Activated CD4-positive, alpha-beta T cell treated with anti-CD3 and anti-CD28 coated beads, Interleukin-2, amount 10 ng/mL, durations not matched to agents 24 days and 14 days (primary cell): ENCODE data around the gene DBNDD2. TPM values are rescaled to one million over a fixed set of nuclear protein-coding genes. Genes with fewer than 3 reads are reported as not detected.

Experiments used
- DNase-seq: peaks from one replicate; pipeline ENCODE4 v3.0.0; 2022
- H3K27ac Mint-ChIP-seq: one replicate; pipeline ENCODE4 v1.8.0; 2022; ENCODE audit warnings: mild to moderate bottlenecking, mixed read lengths
- H3K27me3 Mint-ChIP-seq: one replicate; pipeline ENCODE4 v1.8.0; 2022; ENCODE audit warnings: mixed read lengths
- H3K36me3 Mint-ChIP-seq: one replicate; pipeline ENCODE4 v1.8.0; 2022; ENCODE audit warnings: low read depth, mild to moderate bottlenecking, mixed read lengths
- H3K4me1 Mint-ChIP-seq: one replicate; pipeline ENCODE4 v1.8.0; 2021; ENCODE audit warnings: mixed read lengths
- H3K4me3 Mint-ChIP-seq: one replicate; pipeline ENCODE4 v1.8.0; 2022; ENCODE audit warnings: mild to moderate bottlenecking, moderate library complexity, mixed read lengths
- H3K9me3 Mint-ChIP-seq: one replicate; pipeline ENCODE4 v1.8.0; 2021; ENCODE audit warnings: mixed read lengths
- intact Hi-C: fragments of 100-400 bp; cut with micrococcal nuclease; formaldehyde crosslinking; loops from one replicate; pipeline ENCODE4 v1.15.1; 2023
- total RNA-seq: library from RNA; stranded (reverse); gene quantifications from 2 replicates; pipeline ENCODE4 v1.2.3, GENCODE V29; 2022

Gene DBNDD2
- total RNA-seq, 1 donor from 2014 or later = 19.9 TPM

GRCh38 chr20:45395114-45395415, 13.0 kb upstream of the DBNDD2 start:
- Mint-ChIP-seq H3K9me3 (no peaks in the 10 kb centered on the region), H3K27me3 (peaks cover 2% of the 10 kb centered on the region), H3K4me3 (no peak overlapping the region), H3K4me1 (peaks cover 2% of the 10 kb centered on the region), H3K36me3 (peaks cover 4% of the 10 kb centered on the region), H3K27ac (no peak overlapping the region)
- DNase-seq = no peak
- intact Hi-C loops = no loop called here

DNA sequence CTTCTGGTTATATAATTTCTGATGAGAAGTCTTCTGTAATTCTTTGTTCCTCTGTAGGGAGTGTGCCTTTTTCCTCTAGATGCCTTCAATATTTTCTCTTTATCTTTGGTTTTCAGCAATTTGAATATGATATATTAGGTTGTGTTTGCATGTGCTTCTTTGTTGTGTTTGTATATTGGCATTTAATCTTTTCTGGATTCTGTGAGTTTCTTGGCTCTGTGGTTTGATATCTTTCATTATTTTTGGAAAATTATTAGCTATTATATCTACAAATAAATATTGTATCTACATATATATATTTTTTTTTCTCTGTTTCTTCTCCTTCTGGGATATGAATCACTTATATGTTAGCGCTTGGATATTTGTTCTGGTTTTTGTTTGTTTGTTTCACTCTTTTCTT, 9.1 kb upstream of the DBNDD2 start:
- Mint-ChIP-seq H3K9me3 (peaks cover 13% of the 10 kb centered on the region), H3K4me1 (no peaks in the 10 kb centered on the region), H3K36me3 (peaks cover 16% of the 10 kb centered on the region), H3K4me3 (no peak overlapping the region), H3K27me3 (peaks cover 7% of the 10 kb centered on the region), H3K27ac (no peak overlapping the region)
- DNase-seq = no peak
- intact Hi-C loops = no loop called here

DNA sequence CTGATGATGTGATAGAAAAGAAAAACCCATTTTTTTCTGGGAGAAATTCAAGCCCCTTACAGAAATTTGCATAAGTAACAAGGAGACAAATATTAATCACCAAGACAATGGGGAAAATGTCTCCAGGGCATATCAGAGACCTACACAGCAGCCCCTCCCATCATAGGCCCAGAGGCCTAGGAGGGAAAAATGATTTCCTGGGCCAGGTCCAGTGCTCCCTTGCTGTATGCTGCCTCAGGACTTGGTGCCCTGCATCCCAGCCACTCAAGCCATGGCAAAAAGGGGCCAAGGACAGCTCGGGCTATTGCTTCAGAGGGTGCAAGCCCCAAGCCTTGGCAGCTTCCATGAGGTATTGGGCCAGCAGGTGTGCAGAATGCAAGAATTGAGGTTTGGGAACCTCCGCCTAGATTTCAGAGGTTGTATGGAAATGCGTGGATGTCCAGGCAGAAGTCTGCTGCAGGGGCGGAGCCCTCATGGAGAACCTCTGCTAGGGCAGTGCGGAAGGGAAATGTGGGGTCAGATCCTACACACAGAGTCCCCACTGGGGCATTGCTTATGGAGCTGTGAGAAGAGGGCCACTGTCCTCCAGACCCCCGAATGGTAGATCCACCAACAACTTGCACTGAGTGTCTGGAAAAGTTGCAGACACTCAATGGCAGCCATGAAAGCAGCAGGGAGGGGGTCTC, 7.6 kb upstream of the DBNDD2 start:
- H3K9me3 Mint-ChIP-seq = peaks cover 13% of the 10 kb centered on the region
- peaks cover 5% of the 10 kb centered on the region for H3K4me1 Mint-ChIP-seq
- no peak for DNase-seq
- no peak overlapping the region for H3K27ac Mint-ChIP-seq
- intact Hi-C loops = no loop called here
- no peak overlapping the region for H3K4me3 Mint-ChIP-seq
- peaks cover 16% of the 10 kb centered on the region for H3K36me3 Mint-ChIP-seq
- H3K27me3 Mint-ChIP-seq = peaks cover 13% of the 10 kb centered on the region

DNA sequence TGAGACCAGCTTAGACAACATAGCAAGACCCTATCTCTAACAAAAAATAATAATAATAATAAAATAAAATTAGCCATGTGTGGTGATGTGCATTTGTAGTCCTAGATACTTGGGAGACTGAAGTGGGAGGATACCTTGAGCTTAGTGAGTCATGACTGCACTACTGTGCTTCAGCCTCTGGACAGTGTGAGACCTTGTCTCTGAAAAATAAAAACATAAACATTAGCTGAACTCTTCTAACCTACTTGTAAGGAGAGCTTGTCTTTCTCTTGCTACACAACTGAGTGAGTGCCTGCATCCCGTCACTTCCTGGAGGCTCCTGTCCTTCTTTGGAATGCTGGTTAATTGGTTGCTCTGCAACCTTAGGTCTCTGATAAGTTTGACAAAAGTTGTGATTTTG, 5.1 kb upstream of the DBNDD2 start:
- H3K9me3 Mint-ChIP-seq = peaks cover 13% of the 10 kb centered on the region
- intact Hi-C loops = no loop called here

DNA sequence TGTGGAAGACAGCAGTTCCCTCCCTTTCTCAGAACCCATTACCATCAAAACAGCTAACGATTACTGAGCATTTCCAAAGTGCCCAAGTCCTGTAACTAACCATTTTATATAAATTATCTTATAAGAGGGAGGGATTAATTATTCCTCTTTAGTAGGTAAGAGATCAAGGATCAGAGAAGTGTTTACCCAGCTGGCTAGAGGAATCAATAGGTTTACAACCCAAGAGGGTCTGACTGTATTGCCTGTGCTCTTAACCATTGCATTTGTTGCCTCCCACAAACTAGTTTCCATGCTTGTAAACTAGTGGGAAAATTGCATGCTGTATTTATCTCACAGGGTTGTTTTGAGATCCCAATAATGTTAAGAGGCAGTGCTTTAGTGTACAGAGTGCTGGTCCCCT, 3.7 kb upstream of the DBNDD2 start:
- H3K9me3 Mint-ChIP-seq = peaks cover 13% of the 10 kb centered on the region
- peaks cover 13% of the 10 kb centered on the region for H3K27me3 Mint-ChIP-seq
- peak overlapping the region; percentile 62 for H3K27ac Mint-ChIP-seq
- peaks cover 16% of the 10 kb centered on the region for H3K4me1 Mint-ChIP-seq
- H3K4me3 Mint-ChIP-seq = peak overlapping the region; percentile 70
- no peak for DNase-seq
- peaks cover 16% of the 10 kb centered on the region for H3K36me3 Mint-ChIP-seq
- intact Hi-C loops = no loop called here

More for the DNA sequence above, 5.1 kb upstream of the DBNDD2 start:
- Mint-ChIP-seq H3K4me3 (no peak overlapping the region), H3K36me3 (peaks cover 16% of the 10 kb centered on the region), H3K27ac (no peak overlapping the region), H3K4me1 (peaks cover 13% of the 10 kb centered on the region), H3K27me3 (peaks cover 13% of the 10 kb centered on the region)
- DNase-seq = no peak

- no peak for DNase-seq
- H3K36me3 Mint-ChIP-seq = peaks cover 15% of the 10 kb centered on the region
- intact Hi-C loops = loop anchor here (2.0 kb wide), 1 partner anchor 51 kb away; no protein-coding TSS in a partner anchor
- H3K9me3 Mint-ChIP-seq = peaks cover 13% of the 10 kb centered on the region
- H3K4me1 Mint-ChIP-seq = peaks cover 16% of the 10 kb centered on the region
- H3K27me3 Mint-ChIP-seq = peaks cover 13% of the 10 kb centered on the region
- H3K4me3 Mint-ChIP-seq = peak overlapping the region; percentile 79
- peak overlapping the region; percentile 56 for H3K27ac Mint-ChIP-seq
Measured at GRCh38 chr20:45405571-45406259, 2.4 kb upstream of the DBNDD2 start.

DNA sequence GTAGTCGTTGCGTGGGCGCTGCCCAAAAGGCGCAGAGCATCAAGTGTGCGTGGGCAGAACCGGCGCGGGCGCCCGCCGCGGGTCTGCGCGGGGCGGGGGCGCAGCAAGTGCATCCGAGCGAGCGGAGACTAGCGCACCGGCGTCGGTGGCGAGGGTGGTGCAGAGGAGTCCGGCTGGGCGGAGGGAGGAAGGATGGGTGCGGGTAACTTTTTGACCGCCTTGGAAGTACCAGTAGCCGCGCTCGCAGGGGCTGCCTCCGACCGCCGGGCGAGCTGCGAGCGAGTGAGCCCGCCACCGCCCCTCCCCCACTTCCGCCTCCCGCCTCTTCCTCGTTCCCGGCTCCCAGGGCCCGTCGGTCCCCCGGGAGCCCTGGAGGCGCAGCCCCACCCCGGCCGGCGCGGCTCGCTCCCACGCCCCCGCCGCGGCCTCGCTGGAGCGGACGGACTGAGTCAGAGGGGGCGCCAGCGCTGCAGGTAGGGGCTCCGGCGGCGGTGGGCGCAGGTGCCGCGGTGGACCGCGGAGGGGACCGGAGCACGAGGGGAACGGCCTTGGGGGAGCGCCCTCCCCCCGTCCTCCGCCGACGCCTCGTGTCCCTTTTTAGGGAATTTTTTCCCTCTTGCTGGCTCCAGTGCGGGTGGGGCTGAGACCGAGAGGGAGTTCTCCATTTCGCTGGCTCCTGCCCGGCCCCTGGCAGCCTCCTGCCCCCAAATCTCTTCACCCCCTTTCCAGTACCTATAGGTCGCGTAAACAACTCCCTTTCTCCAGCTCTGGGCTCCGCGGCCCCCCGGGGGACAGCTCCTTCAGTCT, 1.6 kb upstream of the DBNDD2 start:
- H3K27me3 Mint-ChIP-seq = peaks cover 13% of the 10 kb centered on the region
- intact Hi-C loops = loop anchor here (1.0 to 2.0 kb wide), 2 partner anchors 9 to 52 kb away; no protein-coding TSS in a partner anchor
- peak; percentile 82 for DNase-seq
- H3K27ac Mint-ChIP-seq = peak overlapping the region; percentile 76
- peaks cover 9% of the 10 kb centered on the region for H3K9me3 Mint-ChIP-seq
- H3K4me1 Mint-ChIP-seq = peaks cover 16% of the 10 kb centered on the region
- H3K36me3 Mint-ChIP-seq = peaks cover 15% of the 10 kb centered on the region
- H3K4me3 Mint-ChIP-seq = peak overlapping the region; percentile 81

GRCh38 chr20:45407067-45407745, 883 bp upstream of the DBNDD2 start:
- Mint-ChIP-seq H3K36me3 (peaks cover 11% of the 10 kb centered on the region), H3K4me3 (peak overlapping the region; percentile 81)
- intact Hi-C loops = loop anchor here (1.0 to 2.0 kb wide), 2 partner anchors 8 to 52 kb away; no protein-coding TSS in a partner anchor

GRCh38 chr20:45408646-45409213, 641 bp downstream of the DBNDD2 start:
- peaks cover 9% of the 10 kb centered on the region for H3K36me3 Mint-ChIP-seq
- no peaks in the 10 kb centered on the region for H3K9me3 Mint-ChIP-seq
- H3K27ac Mint-ChIP-seq = no peak overlapping the region
- no peak for DNase-seq
- H3K4me3 Mint-ChIP-seq = no peak overlapping the region
- peaks cover 16% of the 10 kb centered on the region for H3K4me1 Mint-ChIP-seq
- intact Hi-C loops = no loop called here
- peaks cover 9% of the 10 kb centered on the region for H3K27me3 Mint-ChIP-seq

More at GRCh38 chr20:45407067-45407745, 883 bp upstream of the DBNDD2 start:
- H3K27ac Mint-ChIP-seq = peak overlapping the region; percentile 76
- H3K27me3 Mint-ChIP-seq = peaks cover 13% of the 10 kb centered on the region
- H3K4me1 Mint-ChIP-seq = peaks cover 16% of the 10 kb centered on the region
- DNase-seq = no peak
- H3K9me3 Mint-ChIP-seq = peaks cover 3% of the 10 kb centered on the region

- no peak for DNase-seq
- intact Hi-C loops = no loop called here
- peaks cover 17% of the 10 kb centered on the region for H3K4me1 Mint-ChIP-seq
- H3K9me3 Mint-ChIP-seq = no peaks in the 10 kb centered on the region
- H3K36me3 Mint-ChIP-seq = peaks cover 9% of the 10 kb centered on the region
- H3K4me3 Mint-ChIP-seq = no peak overlapping the region
- H3K27me3 Mint-ChIP-seq = peaks cover 4% of the 10 kb centered on the region
- H3K27ac Mint-ChIP-seq = no peak overlapping the region
Measured at GRCh38 chr20:45409521-45410272, 1.6 kb downstream of the DBNDD2 start.

DNA sequence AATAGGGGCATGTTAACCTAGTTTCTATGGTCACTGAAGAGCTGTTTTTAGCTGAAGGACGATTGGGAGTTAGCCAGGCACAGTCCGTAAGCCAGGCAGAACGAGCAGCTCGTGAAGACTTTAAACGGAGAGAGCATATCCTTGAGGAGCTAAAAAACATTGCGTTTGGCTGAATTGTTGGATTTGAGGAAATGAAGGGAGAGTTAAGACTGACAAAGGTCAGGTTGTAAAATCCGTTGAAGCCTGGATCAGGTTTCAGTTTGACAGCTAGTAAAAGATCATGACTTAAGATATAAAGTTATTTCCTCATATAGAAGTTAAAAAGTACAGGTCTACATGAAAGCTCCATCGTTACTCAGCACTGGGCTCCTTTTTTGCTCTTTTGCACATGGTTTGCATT, 2.8 kb downstream of the DBNDD2 start:
- H3K36me3 Mint-ChIP-seq = peaks cover 9% of the 10 kb centered on the region
- intact Hi-C loops = no loop called here

DNA sequence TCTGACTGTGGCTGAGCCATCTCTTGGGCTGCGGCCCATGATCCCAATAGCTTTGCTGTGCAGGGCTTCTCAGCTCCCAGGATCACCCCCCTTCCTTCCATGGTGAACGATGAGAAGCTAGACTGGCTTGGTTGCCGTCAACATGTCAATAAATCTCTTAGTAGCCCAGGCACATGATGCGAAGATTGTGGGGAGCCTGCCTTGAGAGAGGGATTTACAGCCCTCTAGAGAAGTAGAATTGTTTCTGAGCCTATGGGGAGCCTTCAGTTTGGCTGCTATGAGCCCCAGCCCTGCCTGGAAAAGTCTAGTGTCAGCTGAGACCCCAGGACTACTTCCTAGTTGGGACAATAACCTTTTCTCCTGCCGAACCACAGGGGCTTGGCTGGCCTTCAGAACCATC, 4.6 kb downstream of the DBNDD2 start:
- peaks cover 20% of the 10 kb centered on the region for H3K4me1 Mint-ChIP-seq
- no peak for DNase-seq
- H3K36me3 Mint-ChIP-seq = peaks cover 9% of the 10 kb centered on the region
- H3K27ac Mint-ChIP-seq = no peak overlapping the region
- H3K4me3 Mint-ChIP-seq = no peak overlapping the region
- H3K9me3 Mint-ChIP-seq = no peaks in the 10 kb centered on the region
- no peaks in the 10 kb centered on the region for H3K27me3 Mint-ChIP-seq
- intact Hi-C loops = no loop called here

More for the DNA sequence above, 2.8 kb downstream of the DBNDD2 start:
- no peak for DNase-seq
- H3K4me3 Mint-ChIP-seq = no peak overlapping the region
- no peak overlapping the region for H3K27ac Mint-ChIP-seq
- H3K27me3 Mint-ChIP-seq = no peaks in the 10 kb centered on the region
- H3K4me1 Mint-ChIP-seq = peaks cover 20% of the 10 kb centered on the region
- H3K9me3 Mint-ChIP-seq = no peaks in the 10 kb centered on the region

DNA sequence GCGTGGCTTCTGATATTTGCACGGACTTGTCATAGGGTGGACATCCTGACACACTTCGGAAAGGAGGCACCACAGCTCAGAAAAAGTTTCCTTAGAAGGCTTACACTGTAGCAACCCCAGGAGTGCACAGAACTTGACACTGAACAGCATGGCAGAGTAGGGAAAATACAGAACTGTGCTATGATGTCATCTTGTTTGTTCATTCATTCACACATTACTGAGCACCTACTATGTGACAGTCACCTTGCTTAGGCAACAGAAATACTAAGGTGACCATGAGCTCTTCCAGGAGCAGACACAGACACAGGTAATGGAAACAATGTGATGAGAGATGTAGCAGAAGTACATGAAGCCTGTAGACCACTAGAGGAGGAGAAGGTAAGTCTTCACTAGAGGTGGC, 5.4 kb downstream of the DBNDD2 start:
- DNase-seq = no peak
- intact Hi-C loops = no loop called here
- no peaks in the 10 kb centered on the region for H3K9me3 Mint-ChIP-seq
- no peak overlapping the region for H3K27ac Mint-ChIP-seq
- peaks cover 26% of the 10 kb centered on the region for H3K4me1 Mint-ChIP-seq
- H3K36me3 Mint-ChIP-seq = peaks cover 15% of the 10 kb centered on the region
- no peak overlapping the region for H3K4me3 Mint-ChIP-seq
- H3K27me3 Mint-ChIP-seq = no peaks in the 10 kb centered on the region
